K562 (cell line): ENCODE data around the gene GFRA3.

ENCODE experiments used
- CHD2 ChIP-seq: IDR thresholded peaks from 2 replicates; pipeline ENCODE4 v1.6.1; 2011; ENCODE audit warnings: low read depth, low read length
- KAT8 ChIP-seq: fragments of 450-650 bp; IDR thresholded peaks from 2 replicates; pipeline ENCODE4 v1.6.1; 2016; ENCODE audit warnings: low read depth, mild to moderate bottlenecking
- PCBP2 ChIP-seq: fragments of 200-400 bp; formaldehyde crosslinking; IDR thresholded peaks from 2 replicates; pipeline ENCODE4 v1.6.1; 2018; ENCODE audit warnings: low read length, low read depth, mild to moderate bottlenecking, moderate library complexity; ENCODE audit not compliant: poor library complexity, severe bottlenecking
- POLR2A ChIP-seq: fragments of 450-650 bp; conservative IDR thresholded peaks from 2 replicates; pipeline ENCODE4 v1.6.1; 2016
- RFX5 ChIP-seq: IDR thresholded peaks from 2 replicates; pipeline ENCODE4 v1.6.1; 2011; ENCODE audit warnings: low read depth, mild to moderate bottlenecking, improper control_type of control experiment, low read length
- RHOXF2B ChIP-seq: fragments of 250-450 bp; sonication (Bioruptor Pico); conservative IDR thresholded peaks from 2 replicates; pipeline ENCODE4 v1.5.1; 2021
- TCF7L2 ChIP-seq: fragments of 150-350 bp; IDR thresholded peaks from 2 replicates; pipeline ENCODE4 v1.6.1; 2016; ENCODE audit warnings: low read depth, mild to moderate bottlenecking, low read length, moderate library complexity

- TF ChIP-seq RHOXF2B (no peak), PCBP2 (no peak), TCF7L2 (no peak), CHD2 (no peak), RFX5 (no peak), KAT8 (no peak), POLR2A (no peak)
Observed at GRCh38 chr5:138226910-138227309, 47.5 kb downstream of the GFRA3 start.
